Panc1 (cell line): ENCODE data around the gene NFKBIZ. TPM values are rescaled to one million over a fixed set of nuclear protein-coding genes. Genes with fewer than 3 reads are reported as not detected.

Experiments
- ATAC-seq: fragments of 200-7000 bp; cut with Tn5 transposase; 2 replicates; pipeline ENCODE4 v1.9.1; 2020; ENCODE audit warnings: mild to moderate bottlenecking, moderate library complexity
- BruUV-seq: library from RNA; stranded (reverse); fragments of 400-500 nt; replicated peaks from 2 replicates; lab custom pipeline; 2021; lab: Mats Ljungman, UMichigan
- CTCF ChIA-PET: fragments of 300-600 bp; sonication (Branson Sonifier 250); formaldehyde crosslinking; loops from one replicate; lab custom pipeline; 2022; ENCODE audit warnings: antibody characterized with exemption; lab: Charles Lee
- POLR2A ChIA-PET: fragments of 300-600 bp; sonication (Branson Sonifier 250); formaldehyde crosslinking; loops from one replicate; lab custom pipeline; 2022; ENCODE audit warnings: antibody characterized with exemption; lab: Charles Lee
- DNase-seq: peaks from one replicate; pipeline ENCODE4 v3.0.0-alpha.2; 2010; ENCODE audit warnings: low read depth, low spot score
- H3K27ac ChIP-seq: 2 replicates; pipeline ENCODE4 v1.5.1; 2011; ENCODE audit warnings: mild to moderate bottlenecking, low read length, inconsistent platforms
- H3K27me3 ChIP-seq: fragments of 200-500 bp; sonication (Bioruptor generic); 2 replicates; pipeline ENCODE4 v1.6.0; 2014; ENCODE audit warnings: low read length, inconsistent platforms; ENCODE audit not compliant: control insufficient read depth, insufficient read depth
- H3K36me3 ChIP-seq: fragments of 200-500 bp; sonication (Bioruptor generic); 2 replicates; pipeline ENCODE4 v1.5.1; 2014; ENCODE audit warnings: inconsistent platforms, mild to moderate bottlenecking, low read length, moderate library complexity; ENCODE audit not compliant: control insufficient read depth, insufficient read depth
- H3K4me1 ChIP-seq: 2 replicates; pipeline ENCODE4 v1.5.1; 2011; ENCODE audit warnings: inconsistent platforms, mild to moderate bottlenecking, low read length, moderate library complexity; ENCODE audit not compliant: control insufficient read depth, insufficient read depth
- H3K4me3 ChIP-seq, 2 experiments: 2 replicates each; pipeline ENCODE4 v1.5.1; 2011 to 2012; ENCODE audit warnings: low read depth in 2 of 2, low read length in 2 of 2, mild to moderate bottlenecking in 2 of 2, inconsistent platforms in 1 of 2, moderate library complexity in 1 of 2
- H3K9me3 ChIP-seq: fragments of 200-500 bp; sonication (Bioruptor generic); 2 replicates; pipeline ENCODE4 v1.5.1; 2014; ENCODE audit warnings: low read depth, mild to moderate bottlenecking, inconsistent platforms, low read length, moderate library complexity; ENCODE audit not compliant: control insufficient read depth, insufficient read depth
- CTCF ChIP-seq: fragments of 450-650 bp; IDR thresholded peaks from 2 replicates; pipeline ENCODE4 v1.5.1; 2017; ENCODE audit warnings: mild to moderate bottlenecking
- POLR2AphosphoS5 ChIP-seq: IDR thresholded peaks from 2 replicates; pipeline ENCODE4 v1.6.1; 2012; ENCODE audit warnings: mild to moderate bottlenecking, low read depth, low read length, moderate library complexity
- SIN3A ChIP-seq: IDR thresholded peaks from 2 replicates; pipeline ENCODE4 v1.6.1; 2012; ENCODE audit warnings: low read depth, mild to moderate bottlenecking, low read length, moderate library complexity, borderline replicate concordance; ENCODE audit not compliant: insufficient read depth
- in situ Hi-C: cut with HindIII; loops from 2 replicates; pipeline ENCODE4 v1.10.0; 2016; ENCODE audit warnings: low sequenced_read_pairs, low pct_unique_long_range_greater_than_20kb
- intact Hi-C: fragments of 100-400 bp; cut with micrococcal nuclease; formaldehyde crosslinking; loops from one replicate; pipeline ENCODE4 v1.10.0; 2022; ENCODE audit not compliant: unreplicated experiment
- total RNA-seq: library from RNA; stranded (reverse); gene quantifications from one replicate; pipeline ENCODE4 v1.2.1, GENCODE V29; 2021; ENCODE audit not compliant: unreplicated experiment
- TF ChIP-seq, protein P1 (sequence below), 2 experiments: IDR thresholded peaks; 2 replicates each; pipeline ENCODE4 v1.6.1; 2011 to 2012; ENCODE audit warnings: low read depth in 2 of 2, control low read depth in 1 of 2, low read length in 1 of 2, mild to moderate bottlenecking in 1 of 2, moderate library complexity in 1 of 2; ENCODE audit not compliant: insufficient read depth in 1 of 2

The NFKBIZ gene
- total RNA-seq, 1 experiment from 2014 or later: 17.4 TPM

DNA sequence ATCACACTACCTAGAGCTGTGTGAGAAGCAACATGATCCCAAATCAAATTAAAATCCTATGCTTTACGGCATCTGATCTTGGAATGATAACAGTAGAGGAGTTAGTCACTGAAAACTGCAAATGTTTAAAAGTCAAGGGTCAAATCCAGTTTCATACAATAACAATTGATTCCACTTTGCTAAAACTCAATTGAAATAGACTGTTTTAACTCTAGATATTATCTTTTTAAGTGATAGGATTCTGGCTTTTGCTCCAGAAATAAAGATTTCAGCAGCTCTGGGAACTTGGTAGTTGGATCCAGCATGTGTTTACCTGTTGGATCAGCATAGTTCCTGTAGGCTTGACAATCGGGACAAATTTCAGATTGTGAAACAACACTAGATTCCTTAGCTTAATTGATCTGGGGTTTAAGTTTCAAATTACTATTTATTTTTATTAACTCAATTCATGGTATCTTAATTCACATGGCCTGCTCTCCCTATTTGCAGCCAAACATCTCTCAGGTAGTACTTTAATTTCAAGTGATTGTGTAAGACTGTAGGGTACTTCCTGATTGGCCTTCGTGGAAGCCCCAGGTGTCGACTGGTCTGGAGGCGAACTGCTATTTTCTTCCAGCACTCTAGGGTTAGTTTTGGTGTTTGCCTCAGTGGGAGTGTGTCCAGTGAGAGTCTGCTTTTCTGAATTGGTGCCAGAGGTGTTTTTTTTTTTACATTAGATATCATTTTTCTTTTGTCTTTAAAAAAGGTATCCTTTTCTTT, 16.6 kb downstream of the NFKBIZ start:
- in situ Hi-C loops (no loop called here), intact Hi-C loops (no loop called here)
- DNase-seq (no peak), ATAC-seq (no peak)
- Histone ChIP-seq H3K9me3 (no peaks in the 10 kb centered on the region), H3K27me3 (no peaks in the 10 kb centered on the region), H3K4me1 (peaks cover 8% of the 10 kb centered on the region; the same call in 1 of the 2 replicates), H3K27ac (no peak overlapping the region), H3K36me3 (peaks cover 2% of the 10 kb centered on the region; the same call in 1 of the 2 replicates), H3K4me3 (no peak overlapping the region)
- BruUV-seq: no TSS peak
- POLR2A ChIA-PET: no interaction called here
- TF ChIP-seq POLR2AphosphoS5 (no peak), CTCF (no peak), SIN3A (no peak)
- TF ChIP-seq, protein P1, sequence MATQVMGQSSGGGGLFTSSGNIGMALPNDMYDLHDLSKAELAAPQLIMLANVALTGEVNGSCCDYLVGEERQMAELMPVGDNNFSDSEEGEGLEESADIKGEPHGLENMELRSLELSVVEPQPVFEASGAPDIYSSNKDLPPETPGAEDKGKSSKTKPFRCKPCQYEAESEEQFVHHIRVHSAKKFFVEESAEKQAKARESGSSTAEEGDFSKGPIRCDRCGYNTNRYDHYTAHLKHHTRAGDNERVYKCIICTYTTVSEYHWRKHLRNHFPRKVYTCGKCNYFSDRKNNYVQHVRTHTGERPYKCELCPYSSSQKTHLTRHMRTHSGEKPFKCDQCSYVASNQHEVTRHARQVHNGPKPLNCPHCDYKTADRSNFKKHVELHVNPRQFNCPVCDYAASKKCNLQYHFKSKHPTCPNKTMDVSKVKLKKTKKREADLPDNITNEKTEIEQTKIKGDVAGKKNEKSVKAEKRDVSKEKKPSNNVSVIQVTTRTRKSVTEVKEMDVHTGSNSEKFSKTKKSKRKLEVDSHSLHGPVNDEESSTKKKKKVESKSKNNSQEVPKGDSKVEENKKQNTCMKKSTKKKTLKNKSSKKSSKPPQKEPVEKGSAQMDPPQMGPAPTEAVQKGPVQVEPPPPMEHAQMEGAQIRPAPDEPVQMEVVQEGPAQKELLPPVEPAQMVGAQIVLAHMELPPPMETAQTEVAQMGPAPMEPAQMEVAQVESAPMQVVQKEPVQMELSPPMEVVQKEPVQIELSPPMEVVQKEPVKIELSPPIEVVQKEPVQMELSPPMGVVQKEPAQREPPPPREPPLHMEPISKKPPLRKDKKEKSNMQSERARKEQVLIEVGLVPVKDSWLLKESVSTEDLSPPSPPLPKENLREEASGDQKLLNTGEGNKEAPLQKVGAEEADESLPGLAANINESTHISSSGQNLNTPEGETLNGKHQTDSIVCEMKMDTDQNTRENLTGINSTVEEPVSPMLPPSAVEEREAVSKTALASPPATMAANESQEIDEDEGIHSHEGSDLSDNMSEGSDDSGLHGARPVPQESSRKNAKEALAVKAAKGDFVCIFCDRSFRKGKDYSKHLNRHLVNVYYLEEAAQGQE (IDR thresholded peaks at IDR 0.05; ENCODE audit: insufficient read depth in 1 of 2, low read depth in 2 of 2, low read length in 1 of 2): no peak
- CTCF ChIA-PET: no interaction called here

GRCh38 chr3:101867511-101867910, 18.2 kb downstream of the NFKBIZ start:
- ATAC-seq (no peak), DNase-seq (no peak)
- Histone ChIP-seq H3K36me3 (no peaks in the 10 kb centered on the region), H3K9me3 (no peaks in the 10 kb centered on the region), H3K27me3 (no peaks in the 10 kb centered on the region), H3K4me1 (peaks cover 8% of the 10 kb centered on the region; the same call in 1 of the 2 replicates), H3K27ac (no peak overlapping the region), H3K4me3 (no peak overlapping the region)
- intact Hi-C loops: no loop called here
- no TSS peak for BruUV-seq
- ChIA-PET CTCF (no interaction called here), POLR2A (no interaction called here)
- in situ Hi-C loops: no loop called here
- no peak for TF ChIP-seq CTCF
